T follicular helper cell (primary cell): Measurements from ENCODE around the gene FAM163B.

Experiments used
- DNase-seq: peaks from one replicate; pipeline ENCODE4 v3.0.0-alpha.2; 2020; ENCODE audit warnings: low read depth

Gene FAM163B

GRCh38 chr9:133547116-133547515 is 62.1 kb downstream of the FAM163B start:
- no peak for DNase-seq

DNA sequence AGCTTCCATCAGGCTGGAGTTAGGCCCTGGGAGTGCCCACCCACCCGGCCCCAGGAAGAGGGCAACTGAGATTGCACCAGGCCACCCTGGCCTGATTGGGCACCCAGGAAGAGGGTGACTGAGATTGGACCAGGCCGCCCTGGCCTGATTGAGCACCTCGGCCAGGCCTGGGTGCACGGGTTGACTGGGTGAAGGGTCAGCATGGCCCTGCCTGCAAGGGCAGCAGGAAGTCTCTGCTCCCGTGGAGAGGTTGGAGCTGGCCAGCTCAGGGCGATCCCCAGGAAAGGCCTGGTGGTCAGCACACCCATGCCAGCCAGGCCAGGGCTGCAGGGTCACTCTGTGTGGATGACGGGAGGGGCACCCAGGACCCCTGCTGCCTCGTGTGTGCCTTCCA is 62.9 kb downstream of the FAM163B start:
- DNase-seq, result no peak

- DNase-seq, result no peak
Measured at GRCh38 chr9:133545494-133546286, 63.5 kb downstream of the FAM163B start.

DNA sequence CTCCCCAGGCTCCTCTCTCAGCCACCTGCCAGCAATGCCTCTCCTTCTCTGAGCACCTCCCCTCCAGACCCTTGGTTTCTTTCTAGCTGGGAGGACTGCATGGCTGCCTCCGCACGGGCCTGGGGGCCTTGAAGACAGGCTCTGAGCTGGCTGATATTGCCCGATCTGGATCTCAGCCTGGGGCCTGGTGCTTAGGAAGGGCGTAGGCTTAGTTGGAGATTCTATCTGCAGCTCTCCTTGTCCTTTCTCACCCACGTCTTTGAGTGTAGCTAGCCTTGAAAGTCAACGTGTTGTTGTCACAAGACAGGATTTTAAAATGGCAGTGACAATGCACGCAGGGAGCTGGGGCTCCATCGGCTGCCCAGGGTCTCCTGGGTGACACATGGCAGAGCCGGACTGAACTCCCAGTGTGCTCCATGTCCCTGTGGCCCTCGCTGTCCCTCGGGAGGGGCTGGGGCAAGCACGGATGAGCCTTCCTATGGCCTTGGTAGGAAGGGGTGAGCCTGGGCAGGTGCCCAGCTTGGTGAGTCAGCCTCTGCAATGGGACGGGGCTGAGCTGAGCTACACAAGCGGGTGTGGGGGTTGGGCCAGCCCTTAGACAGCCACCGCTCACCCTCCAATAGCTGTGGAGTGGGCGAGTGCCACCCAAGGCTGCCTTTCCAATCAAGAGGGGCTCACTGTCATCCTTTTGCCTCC is 65.3 kb downstream of the FAM163B start:
- DNase-seq, result no peak

- no peak for DNase-seq
Measured at GRCh38 chr9:133542002-133542401, 67.2 kb downstream of the FAM163B start.

DNA sequence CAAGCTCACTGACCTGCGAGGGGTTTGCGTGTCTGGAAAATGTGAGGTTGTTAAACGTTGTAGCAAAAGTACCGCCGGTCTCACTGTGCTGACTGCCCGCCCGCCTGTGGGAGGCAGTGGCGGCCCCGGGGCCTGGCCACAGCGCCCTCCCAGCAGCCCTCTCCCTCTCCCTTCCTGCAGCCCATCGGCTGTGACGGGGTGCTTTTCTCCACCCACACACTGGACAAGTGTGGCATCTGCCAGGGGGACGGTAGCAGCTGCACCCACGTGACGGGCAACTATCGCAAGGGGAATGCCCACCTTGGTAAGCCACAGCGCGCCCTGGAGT is 68.5 kb downstream of the FAM163B start:
- DNase-seq, result no peak

GRCh38 chr9:133539991-133540697 is 69.0 kb downstream of the FAM163B start:
- no peak for DNase-seq

- no peak for DNase-seq
Measured at GRCh38 chr9:133538851-133539833, 70.0 kb downstream of the FAM163B start.

GRCh38 chr9:133538176-133538575 is 71.0 kb downstream of the FAM163B start:
- no peak for DNase-seq

GRCh38 chr9:133537257-133537656 is 71.9 kb downstream of the FAM163B start:
- no peak for DNase-seq

- no peak for DNase-seq
Measured at GRCh38 chr9:133536536-133536935, 72.7 kb downstream of the FAM163B start.

GRCh38 chr9:133536080-133536479 is 73.1 kb downstream of the FAM163B start:
- DNase-seq, result no peak

GRCh38 chr9:133535306-133535877 is 73.8 kb downstream of the FAM163B start:
- no peak for DNase-seq

DNA sequence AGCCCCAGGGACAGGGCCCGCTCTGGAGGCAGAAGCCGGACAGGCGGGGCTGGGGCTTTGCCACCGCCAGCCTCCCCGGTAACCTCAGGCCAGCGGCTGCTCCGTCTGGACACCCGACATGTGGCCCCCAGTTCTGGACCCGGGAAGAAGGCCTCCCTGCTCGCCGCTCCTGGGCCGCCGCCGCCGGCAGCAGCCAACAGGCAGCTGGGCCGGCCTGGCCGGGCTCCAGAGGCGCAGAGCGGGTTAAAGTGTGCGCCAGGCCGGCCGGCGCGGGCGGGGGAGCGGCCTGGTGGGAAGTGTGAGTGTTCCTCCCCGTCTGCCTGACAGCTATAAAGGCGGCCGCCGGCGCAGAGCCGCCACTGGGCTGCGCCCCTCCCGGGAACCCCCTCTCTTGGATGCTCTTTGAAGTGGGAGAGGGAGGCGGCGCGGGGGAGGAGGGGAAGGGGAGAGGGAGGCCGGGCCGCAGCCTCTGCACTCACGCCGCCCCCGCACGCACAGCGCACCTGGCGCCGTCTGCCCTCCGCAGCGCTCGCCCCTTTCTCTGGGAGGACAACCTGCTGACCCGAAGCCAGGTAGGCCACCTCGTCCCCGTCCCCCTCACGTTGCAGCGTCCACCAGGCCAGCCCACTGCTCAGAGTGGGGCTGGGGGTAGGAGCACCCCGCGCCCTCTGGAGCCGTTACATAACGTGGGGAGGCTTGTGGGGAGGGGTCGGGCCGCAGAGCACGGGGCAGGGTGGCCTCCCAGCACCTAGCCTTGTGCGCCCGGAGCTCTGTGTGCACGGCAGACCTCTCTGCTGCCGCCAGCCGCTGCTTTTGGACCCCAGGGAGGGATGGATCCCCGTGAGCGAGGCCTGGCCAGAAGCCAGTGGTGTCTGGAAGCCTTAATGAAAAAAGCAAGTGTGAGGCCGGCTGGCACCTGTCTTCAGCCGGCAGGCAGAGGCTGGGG is 74.6 kb downstream of the FAM163B start, which contains the start of gene ADAMTSL2:
Gene ADAMTSL2, plus strand, starts transcription at position 359 of the 946 bp plus-strand sequence. CDS start 2,009 bp downstream, outside the sequence.
- peak; percentile 20 for DNase-seq

DNA sequence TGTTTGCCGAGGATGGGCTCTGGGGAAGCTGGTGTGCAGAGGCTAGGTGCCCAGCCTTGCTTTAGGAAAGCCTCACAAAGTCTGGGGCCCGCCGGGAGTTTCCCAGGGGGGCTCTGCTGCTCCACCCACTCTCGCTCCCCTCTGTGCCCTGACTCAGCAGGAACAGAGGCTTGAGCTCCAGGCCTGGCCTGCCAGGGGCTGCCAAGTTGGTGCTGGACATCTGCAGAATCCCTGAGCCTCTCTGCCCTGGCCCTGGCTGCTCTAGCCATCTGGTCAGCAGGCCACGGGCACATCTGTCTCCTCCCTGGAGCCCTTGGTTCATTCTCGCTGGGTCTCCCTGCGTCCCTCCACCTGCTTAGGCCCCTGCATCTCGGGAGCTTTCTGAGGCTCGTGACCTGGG is 75.3 kb downstream of the FAM163B start:
- DNase-seq, result no peak

DNA sequence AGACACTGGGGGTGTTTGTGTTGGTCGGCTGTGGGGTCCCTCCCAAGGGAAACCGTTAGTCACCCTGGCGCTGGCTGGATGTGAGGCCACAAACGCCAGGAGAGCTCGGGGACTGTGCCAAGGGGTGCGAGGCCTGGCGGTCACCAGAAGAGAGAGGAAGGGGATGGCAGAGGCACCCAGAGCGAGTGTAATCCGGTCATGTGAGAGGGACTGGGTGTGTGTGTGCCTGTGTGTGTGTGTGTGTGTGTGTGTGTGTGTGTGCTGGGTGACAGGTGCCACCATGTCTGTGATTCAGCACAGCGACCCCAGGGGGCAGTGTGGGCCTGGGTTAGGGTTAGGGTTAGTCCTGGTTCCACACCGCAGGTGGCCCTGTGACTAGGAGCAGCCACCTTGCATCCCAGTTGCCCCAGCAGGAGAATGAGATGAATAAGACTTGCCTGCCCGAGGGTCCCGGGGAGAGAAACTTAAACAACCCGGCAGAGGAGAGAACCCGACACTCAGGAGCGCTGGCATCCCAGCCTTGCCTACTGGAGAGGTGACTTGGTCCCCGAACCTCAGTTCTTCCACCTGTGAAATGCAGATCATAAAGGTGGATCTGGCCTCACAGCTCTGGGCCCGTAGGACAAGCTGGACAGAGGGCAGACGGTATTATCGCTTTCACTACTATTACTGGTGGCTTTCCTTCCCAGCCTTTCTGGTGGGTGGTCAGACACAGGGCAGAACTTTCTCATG is 76.1 kb downstream of the FAM163B start:
- peak; percentile 53 for DNase-seq

DNA sequence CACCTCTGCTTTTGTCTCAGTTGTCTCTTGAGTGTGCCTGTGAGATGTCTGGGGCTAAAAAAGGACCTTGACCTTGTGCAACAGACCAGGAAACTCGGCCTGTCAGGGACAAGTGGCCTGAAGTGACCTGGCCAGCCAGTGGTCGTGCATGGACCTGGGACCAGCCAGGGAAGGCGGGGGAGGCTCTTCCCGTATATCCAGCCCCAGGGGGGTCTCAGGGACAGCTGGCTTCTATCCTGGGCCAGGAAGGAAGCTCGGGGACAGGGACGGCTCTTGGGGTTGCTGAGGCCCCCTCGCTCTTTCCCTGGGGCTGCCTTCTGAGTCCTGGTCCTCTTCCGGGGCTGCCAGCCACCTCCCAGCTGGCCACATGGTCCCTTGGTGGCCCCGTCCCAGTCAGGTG is 77.9 kb downstream of the FAM163B start:
- DNase-seq, result no peak

- DNase-seq, result no peak
Measured at GRCh38 chr9:133529874-133530273, 79.3 kb downstream of the FAM163B start.

GRCh38 chr9:133529457-133529856 is 79.7 kb downstream of the FAM163B start:
- DNase-seq, result no peak
